Panc1 (cell line): ENCODE results near the gene FLT1. TPM values are rescaled to one million over a fixed set of nuclear protein-coding genes. Genes with fewer than 3 reads are reported as not detected.

ENCODE experiments used
- ATAC-seq: fragments of 200-7000 bp; cut with Tn5 transposase; 2 replicates; pipeline ENCODE4 v1.9.1; 2020; ENCODE audit warnings: mild to moderate bottlenecking, moderate library complexity
- BruUV-seq: library from RNA; stranded (reverse); fragments of 400-500 nt; replicated peaks from 2 replicates; lab custom pipeline; 2021; lab: Mats Ljungman, UMichigan
- CTCF ChIA-PET: fragments of 300-600 bp; sonication (Branson Sonifier 250); formaldehyde crosslinking; loops from one replicate; lab custom pipeline; 2022; ENCODE audit warnings: antibody characterized with exemption; lab: Charles Lee
- POLR2A ChIA-PET: fragments of 300-600 bp; sonication (Branson Sonifier 250); formaldehyde crosslinking; loops from one replicate; lab custom pipeline; 2022; ENCODE audit warnings: antibody characterized with exemption; lab: Charles Lee
- DNase-seq: peaks from one replicate; pipeline ENCODE4 v3.0.0-alpha.2; 2010; ENCODE audit warnings: low read depth, low spot score
- H3K27ac ChIP-seq: 2 replicates; pipeline ENCODE4 v1.5.1; 2011; ENCODE audit warnings: mild to moderate bottlenecking, low read length, inconsistent platforms
- H3K27me3 ChIP-seq: fragments of 200-500 bp; sonication (Bioruptor generic); 2 replicates; pipeline ENCODE4 v1.6.0; 2014; ENCODE audit warnings: low read length, inconsistent platforms; ENCODE audit not compliant: control insufficient read depth, insufficient read depth
- H3K36me3 ChIP-seq: fragments of 200-500 bp; sonication (Bioruptor generic); 2 replicates; pipeline ENCODE4 v1.5.1; 2014; ENCODE audit warnings: inconsistent platforms, mild to moderate bottlenecking, low read length, moderate library complexity; ENCODE audit not compliant: control insufficient read depth, insufficient read depth
- H3K4me1 ChIP-seq: 2 replicates; pipeline ENCODE4 v1.5.1; 2011; ENCODE audit warnings: inconsistent platforms, mild to moderate bottlenecking, low read length, moderate library complexity; ENCODE audit not compliant: control insufficient read depth, insufficient read depth
- H3K4me3 ChIP-seq, 2 experiments: 2 replicates each; pipeline ENCODE4 v1.5.1; 2011 to 2012; ENCODE audit warnings: low read depth in 2 of 2, low read length in 2 of 2, mild to moderate bottlenecking in 2 of 2, inconsistent platforms in 1 of 2, moderate library complexity in 1 of 2
- H3K9me3 ChIP-seq: fragments of 200-500 bp; sonication (Bioruptor generic); 2 replicates; pipeline ENCODE4 v1.5.1; 2014; ENCODE audit warnings: low read depth, mild to moderate bottlenecking, inconsistent platforms, low read length, moderate library complexity; ENCODE audit not compliant: control insufficient read depth, insufficient read depth
- POLR2AphosphoS5 ChIP-seq: IDR thresholded peaks from 2 replicates; pipeline ENCODE4 v1.6.1; 2012; ENCODE audit warnings: mild to moderate bottlenecking, low read depth, low read length, moderate library complexity
- SIN3A ChIP-seq: IDR thresholded peaks from 2 replicates; pipeline ENCODE4 v1.6.1; 2012; ENCODE audit warnings: low read depth, mild to moderate bottlenecking, low read length, moderate library complexity, borderline replicate concordance; ENCODE audit not compliant: insufficient read depth
- TCF7L2 ChIP-seq: IDR thresholded peaks from 2 replicates; pipeline ENCODE4 v1.6.1; 2011; ENCODE audit warnings: mild to moderate bottlenecking, low read depth, low read length, inconsistent platforms
- in situ Hi-C: cut with HindIII; loops from 2 replicates; pipeline ENCODE4 v1.10.0; 2016; ENCODE audit warnings: low sequenced_read_pairs, low pct_unique_long_range_greater_than_20kb
- intact Hi-C: fragments of 100-400 bp; cut with micrococcal nuclease; formaldehyde crosslinking; loops from one replicate; pipeline ENCODE4 v1.10.0; 2022; ENCODE audit not compliant: unreplicated experiment
- total RNA-seq: library from RNA; stranded (reverse); gene quantifications from one replicate; pipeline ENCODE4 v1.2.1, GENCODE V29; 2021; ENCODE audit not compliant: unreplicated experiment
- TF ChIP-seq, protein P1 (sequence below), 2 experiments: IDR thresholded peaks; 2 replicates each; pipeline ENCODE4 v1.6.1; 2011 to 2012; ENCODE audit warnings: low read depth in 2 of 2, control low read depth in 1 of 2, low read length in 1 of 2, mild to moderate bottlenecking in 1 of 2, moderate library complexity in 1 of 2; ENCODE audit not compliant: insufficient read depth in 1 of 2
- TF ChIP-seq, protein P2 (sequence below): fragments of 450-650 bp; IDR thresholded peaks from 2 replicates; pipeline ENCODE4 v1.5.1; 2017; ENCODE audit warnings: mild to moderate bottlenecking

Gene FLT1
- total RNA-seq, 1 experiment from 2014 or later, result 0.15 TPM

DNA sequence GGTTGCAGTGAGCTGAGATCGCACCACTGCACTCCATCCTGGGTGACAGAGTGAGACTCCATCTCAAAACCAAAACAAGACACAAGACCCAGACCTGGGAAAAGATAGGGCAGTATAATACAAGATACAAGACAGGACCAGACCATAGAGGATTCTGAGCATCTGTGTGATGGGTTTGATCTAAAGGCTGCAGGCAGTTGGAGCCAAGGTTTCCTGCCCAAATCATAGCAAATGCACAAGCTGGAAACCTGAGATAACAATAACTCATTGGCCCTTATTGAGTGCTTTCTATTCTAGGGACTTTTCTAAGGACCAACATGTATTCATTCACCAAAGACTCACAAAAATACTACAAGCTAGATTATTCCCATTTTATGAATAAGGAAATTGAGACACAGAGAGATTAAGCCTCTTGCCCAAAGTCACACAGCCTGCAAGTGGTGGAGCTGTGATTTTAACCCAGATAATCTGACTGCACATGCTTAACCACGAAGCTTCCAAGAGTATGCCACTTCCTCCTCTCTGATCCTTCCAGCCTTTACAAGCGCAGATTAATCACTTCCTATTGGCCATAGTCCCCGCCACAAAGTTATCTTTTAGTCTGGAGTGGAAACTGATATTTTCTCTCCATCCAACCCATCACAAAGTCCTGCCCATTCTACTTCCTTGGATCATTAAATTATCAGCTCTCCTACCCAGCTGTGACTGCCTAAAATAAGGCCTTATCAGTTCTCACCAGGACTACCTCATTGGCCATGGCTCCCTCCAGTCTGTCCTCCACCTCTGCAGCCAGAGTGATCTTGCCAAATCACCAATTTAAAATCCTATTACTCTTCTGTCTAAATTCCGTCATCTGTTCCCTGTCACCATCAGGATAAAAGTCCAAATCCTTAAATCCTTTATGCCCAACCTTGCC lies 147.2 kb downstream of the FLT1 start:
- H3K9me3 ChIP-seq, result no peaks in the 10 kb centered on the region
- CTCF ChIA-PET, result no interaction called here
- intact Hi-C loops, result no loop called here
- TF ChIP-seq SIN3A (no peak), TCF7L2 (no peak), POLR2AphosphoS5 (no peak)
- TF ChIP-seq, protein P1, sequence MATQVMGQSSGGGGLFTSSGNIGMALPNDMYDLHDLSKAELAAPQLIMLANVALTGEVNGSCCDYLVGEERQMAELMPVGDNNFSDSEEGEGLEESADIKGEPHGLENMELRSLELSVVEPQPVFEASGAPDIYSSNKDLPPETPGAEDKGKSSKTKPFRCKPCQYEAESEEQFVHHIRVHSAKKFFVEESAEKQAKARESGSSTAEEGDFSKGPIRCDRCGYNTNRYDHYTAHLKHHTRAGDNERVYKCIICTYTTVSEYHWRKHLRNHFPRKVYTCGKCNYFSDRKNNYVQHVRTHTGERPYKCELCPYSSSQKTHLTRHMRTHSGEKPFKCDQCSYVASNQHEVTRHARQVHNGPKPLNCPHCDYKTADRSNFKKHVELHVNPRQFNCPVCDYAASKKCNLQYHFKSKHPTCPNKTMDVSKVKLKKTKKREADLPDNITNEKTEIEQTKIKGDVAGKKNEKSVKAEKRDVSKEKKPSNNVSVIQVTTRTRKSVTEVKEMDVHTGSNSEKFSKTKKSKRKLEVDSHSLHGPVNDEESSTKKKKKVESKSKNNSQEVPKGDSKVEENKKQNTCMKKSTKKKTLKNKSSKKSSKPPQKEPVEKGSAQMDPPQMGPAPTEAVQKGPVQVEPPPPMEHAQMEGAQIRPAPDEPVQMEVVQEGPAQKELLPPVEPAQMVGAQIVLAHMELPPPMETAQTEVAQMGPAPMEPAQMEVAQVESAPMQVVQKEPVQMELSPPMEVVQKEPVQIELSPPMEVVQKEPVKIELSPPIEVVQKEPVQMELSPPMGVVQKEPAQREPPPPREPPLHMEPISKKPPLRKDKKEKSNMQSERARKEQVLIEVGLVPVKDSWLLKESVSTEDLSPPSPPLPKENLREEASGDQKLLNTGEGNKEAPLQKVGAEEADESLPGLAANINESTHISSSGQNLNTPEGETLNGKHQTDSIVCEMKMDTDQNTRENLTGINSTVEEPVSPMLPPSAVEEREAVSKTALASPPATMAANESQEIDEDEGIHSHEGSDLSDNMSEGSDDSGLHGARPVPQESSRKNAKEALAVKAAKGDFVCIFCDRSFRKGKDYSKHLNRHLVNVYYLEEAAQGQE (IDR thresholded peaks at IDR 0.05; ENCODE audit: insufficient read depth in 1 of 2, low read depth in 2 of 2, low read length in 1 of 2), result no peak
- TF ChIP-seq, protein P2, sequence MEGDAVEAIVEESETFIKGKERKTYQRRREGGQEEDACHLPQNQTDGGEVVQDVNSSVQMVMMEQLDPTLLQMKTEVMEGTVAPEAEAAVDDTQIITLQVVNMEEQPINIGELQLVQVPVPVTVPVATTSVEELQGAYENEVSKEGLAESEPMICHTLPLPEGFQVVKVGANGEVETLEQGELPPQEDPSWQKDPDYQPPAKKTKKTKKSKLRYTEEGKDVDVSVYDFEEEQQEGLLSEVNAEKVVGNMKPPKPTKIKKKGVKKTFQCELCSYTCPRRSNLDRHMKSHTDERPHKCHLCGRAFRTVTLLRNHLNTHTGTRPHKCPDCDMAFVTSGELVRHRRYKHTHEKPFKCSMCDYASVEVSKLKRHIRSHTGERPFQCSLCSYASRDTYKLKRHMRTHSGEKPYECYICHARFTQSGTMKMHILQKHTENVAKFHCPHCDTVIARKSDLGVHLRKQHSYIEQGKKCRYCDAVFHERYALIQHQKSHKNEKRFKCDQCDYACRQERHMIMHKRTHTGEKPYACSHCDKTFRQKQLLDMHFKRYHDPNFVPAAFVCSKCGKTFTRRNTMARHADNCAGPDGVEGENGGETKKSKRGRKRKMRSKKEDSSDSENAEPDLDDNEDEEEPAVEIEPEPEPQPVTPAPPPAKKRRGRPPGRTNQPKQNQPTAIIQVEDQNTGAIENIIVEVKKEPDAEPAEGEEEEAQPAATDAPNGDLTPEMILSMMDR, result no peak
- no TSS peak for BruUV-seq
- H3K27ac ChIP-seq, result no peak overlapping the region
- POLR2A ChIA-PET, result no interaction called here
- no peaks in the 10 kb centered on the region for H3K27me3 ChIP-seq
- no peak overlapping the region for H3K4me3 ChIP-seq
- no peaks in the 10 kb centered on the region for H3K4me1 ChIP-seq
- in situ Hi-C loops, result no loop called here
- H3K36me3 ChIP-seq, result no peaks in the 10 kb centered on the region
- DNase-seq (no peak), ATAC-seq (no peak)

DNA sequence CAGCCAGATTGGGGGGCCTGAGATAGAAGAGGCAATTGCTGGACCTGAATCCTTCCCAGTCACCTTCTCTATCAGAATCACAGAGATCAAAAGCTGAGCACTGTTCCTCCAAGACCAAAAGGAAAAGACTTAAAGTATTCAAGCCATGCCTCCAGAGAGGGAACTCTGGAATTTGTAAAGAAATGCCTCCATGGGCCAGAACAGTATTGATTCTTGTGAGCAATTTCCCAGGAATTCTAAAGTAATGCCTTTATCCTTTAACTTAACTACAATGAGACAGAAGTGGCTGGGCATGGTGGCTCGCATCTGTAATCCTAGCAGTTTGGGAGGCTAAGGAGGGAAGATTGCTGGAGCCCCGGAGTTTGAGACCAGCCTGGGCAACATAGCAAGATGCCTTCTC lies 148.8 kb downstream of the FLT1 start:
- Histone ChIP-seq H3K27ac (no peak overlapping the region), H3K9me3 (no peaks in the 10 kb centered on the region), H3K4me3 (no peak overlapping the region), H3K27me3 (no peaks in the 10 kb centered on the region), H3K36me3 (no peaks in the 10 kb centered on the region), H3K4me1 (no peaks in the 10 kb centered on the region)
- TF ChIP-seq TCF7L2 (no peak), POLR2AphosphoS5 (no peak), SIN3A (no peak)
- TF ChIP-seq, protein P1 (IDR thresholded peaks at IDR 0.05; ENCODE audit: insufficient read depth in 1 of 2, low read depth in 2 of 2, low read length in 1 of 2), result no peak
- TF ChIP-seq, protein P2, result no peak
- ATAC-seq (no peak), DNase-seq (no peak)
- ChIA-PET CTCF (no interaction called here), POLR2A (no interaction called here)
- in situ Hi-C loops (no loop called here), intact Hi-C loops (no loop called here)
- no TSS peak for BruUV-seq
